Mesodermal cell (in vitro differentiated cells): ENCODE measurements around the gene CPN2.
A peak's percentile ranks its signal among the peaks of the same experiment; 100 is the strongest.

Source experiments
- H3K27ac ChIP-seq: 2 replicates; pipeline ENCODE4 v1.7.0; 2013; ENCODE audit warnings: mild to moderate bottlenecking, low read depth, low read length, moderate library complexity; ENCODE audit not compliant: severe bottlenecking
- H3K36me3 ChIP-seq: 2 replicates; pipeline ENCODE4 v1.7.1; 2013; ENCODE audit warnings: mild to moderate bottlenecking, low read length, moderate library complexity; ENCODE audit not compliant: control insufficient read depth, insufficient read depth
- H3K4me1 ChIP-seq: one replicate; pipeline ENCODE4 v1.7.1; 2013; ENCODE audit warnings: mild to moderate bottlenecking, low read length; ENCODE audit not compliant: insufficient read depth, control insufficient read depth, poor library complexity, severe bottlenecking
- H3K4me3 ChIP-seq: 2 replicates; pipeline ENCODE4 v1.7.0; 2013; ENCODE audit warnings: low read length, control low read depth, mild to moderate bottlenecking; ENCODE audit not compliant: insufficient read depth, poor library complexity, severe bottlenecking; ENCODE audit errors: extremely low read depth
- H3K9me3 ChIP-seq: 2 replicates; pipeline ENCODE4 v1.7.1; 2013; ENCODE audit warnings: mild to moderate bottlenecking, low read length, moderate library complexity; ENCODE audit not compliant: control insufficient read depth
- WGBS, 2 experiments: methylation state at CpG; one replicate each; pipeline ENCODE4 v1.1.5; 2013; ENCODE audit warnings: missing lambda C conversion rate in 2 of 2; ENCODE audit not compliant: insufficient coverage in 2 of 2; 5-methylcytosine and 5-hydroxymethylcytosine counted together

CPN2 gene

GRCh38 chr3:194369522-194370279 is 18.6 kb upstream of the CPN2 start, which contains the start of gene LRRC15:
Gene LRRC15, minus strand, starts transcription at chr3:194369743. Its CDS starts 8,700 bp downstream, at chr3:194361043.
- H3K4me1 ChIP-seq = peaks cover 43% of the 10 kb centered on the region
- no peaks in the 10 kb centered on the region for H3K9me3 ChIP-seq
- WGBS, 2 experiments = 13 to 16% methylated on average over 13 to 16 of the region's 21 CpGs
- no peak within 1 kb of the TSS for H3K27ac ChIP-seq
- no peaks in the 10 kb centered on the region for H3K36me3 ChIP-seq
- no peak within 1 kb of the TSS for H3K4me3 ChIP-seq

GRCh38 chr3:194368918-194369317 is 17.8 kb upstream of the CPN2 start:
- Histone ChIP-seq H3K4me3 (no peak overlapping the region), H3K9me3 (no peaks in the 10 kb centered on the region), H3K27ac (no peak overlapping the region), H3K36me3 (no peaks in the 10 kb centered on the region), H3K4me1 (peaks cover 47% of the 10 kb centered on the region)
- 87% methylated on average over 6 of the region's 6 CpGs for WGBS, 2 experiments

- 59 to 73% methylated on average over 15 to 18 of the region's 18 CpGs for WGBS, 2 experiments
- no peaks in the 10 kb centered on the region for H3K9me3 ChIP-seq
- H3K4me1 ChIP-seq = peaks cover 47% of the 10 kb centered on the region
- H3K4me3 ChIP-seq = no peak overlapping the region
- H3K36me3 ChIP-seq = no peaks in the 10 kb centered on the region
- no peak overlapping the region for H3K27ac ChIP-seq
These were observed 17.1 kb upstream of the CPN2 start for GRCh38 chr3:194367992-194368841.

- WGBS, 2 experiments = 91 to 95% methylated on average over 7 to 11 of the region's 12 CpGs
- Histone ChIP-seq H3K9me3 (no peaks in the 10 kb centered on the region), H3K4me3 (no peak overlapping the region), H3K4me1 (peaks cover 47% of the 10 kb centered on the region), H3K36me3 (no peaks in the 10 kb centered on the region), H3K27ac (no peak overlapping the region)
These were observed 14.9 kb upstream of the CPN2 start for GRCh38 chr3:194365978-194366490.

- Histone ChIP-seq H3K27ac (peak overlapping the region; percentile 82), H3K4me3 (no peak overlapping the region), H3K9me3 (no peaks in the 10 kb centered on the region), H3K36me3 (no peaks in the 10 kb centered on the region), H3K4me1 (peaks cover 44% of the 10 kb centered on the region)
- 80 to 100% methylated on average over 3 to 5 of the region's 6 CpGs for WGBS, 2 experiments
These were observed 14.4 kb upstream of the CPN2 start for GRCh38 chr3:194365526-194365925.

- Histone ChIP-seq H3K27ac (peak overlapping the region; percentile 82), H3K4me1 (peaks cover 37% of the 10 kb centered on the region), H3K9me3 (no peaks in the 10 kb centered on the region), H3K36me3 (no peaks in the 10 kb centered on the region), H3K4me3 (no peak overlapping the region)
- 33 to 44% methylated on average over 12 to 13 of the region's 20 CpGs for WGBS, 2 experiments
These were observed 13.7 kb upstream of the CPN2 start for GRCh38 chr3:194364652-194365434.

GRCh38 chr3:194364314-194364651 is 13.2 kb upstream of the CPN2 start:
- no peaks in the 10 kb centered on the region for H3K9me3 ChIP-seq
- H3K4me1 ChIP-seq = peaks cover 32% of the 10 kb centered on the region
- no peak overlapping the region for H3K27ac ChIP-seq
- WGBS, 2 experiments = 92 to 100% methylated on average over 1 to 3 of the region's 3 CpGs
- no peaks in the 10 kb centered on the region for H3K36me3 ChIP-seq
- no peak overlapping the region for H3K4me3 ChIP-seq

- no peak overlapping the region for H3K27ac ChIP-seq
- WGBS, 2 experiments = 91% methylated on average over 18 of the region's 18 CpGs
- H3K36me3 ChIP-seq = no peaks in the 10 kb centered on the region
- H3K9me3 ChIP-seq = no peaks in the 10 kb centered on the region
- H3K4me1 ChIP-seq = peaks cover 12% of the 10 kb centered on the region
- no peak overlapping the region for H3K4me3 ChIP-seq
These were observed 9.4 kb upstream of the CPN2 start for GRCh38 chr3:194360568-194360967.

- 93 to 96% methylated on average over 8 to 11 of the region's 11 CpGs for WGBS, 2 experiments
- H3K9me3 ChIP-seq = no peaks in the 10 kb centered on the region
- no peaks in the 10 kb centered on the region for H3K36me3 ChIP-seq
- no peak overlapping the region for H3K4me3 ChIP-seq
- H3K4me1 ChIP-seq = no peaks in the 10 kb centered on the region
- no peak overlapping the region for H3K27ac ChIP-seq
These were observed 6.6 kb upstream of the CPN2 start for GRCh38 chr3:194357681-194358080.

- no peak overlapping the region for H3K27ac ChIP-seq
- H3K4me3 ChIP-seq = no peak overlapping the region
These were observed 4.3 kb upstream of the CPN2 start for GRCh38 chr3:194355379-194355778.

More at GRCh38 chr3:194355379-194355778, 4.3 kb upstream of the CPN2 start:
- Histone ChIP-seq H3K9me3 (no peaks in the 10 kb centered on the region), H3K4me1 (no peaks in the 10 kb centered on the region), H3K36me3 (no peaks in the 10 kb centered on the region)
- WGBS, 2 experiments = 82 to 85% methylated on average over 3 to 4 of the region's 7 CpGs
